HG03045 (cell line): ENCODE data around the gene GLRA3.
"Not testable (repeated sequence)": the region's sequence is repeated elsewhere in the genome, so short reads cannot be mapped to it uniquely, and the experiment has no call there.

Experiments
- ATAC-seq: cut with Tn5 transposase; IDR thresholded peaks from one replicate; pipeline ENCODE4 v1.9.1; 2021; ENCODE audit warnings: mild to moderate bottlenecking, moderate library complexity; ENCODE audit not compliant: unreplicated experiment

Gene GLRA3

DNA sequence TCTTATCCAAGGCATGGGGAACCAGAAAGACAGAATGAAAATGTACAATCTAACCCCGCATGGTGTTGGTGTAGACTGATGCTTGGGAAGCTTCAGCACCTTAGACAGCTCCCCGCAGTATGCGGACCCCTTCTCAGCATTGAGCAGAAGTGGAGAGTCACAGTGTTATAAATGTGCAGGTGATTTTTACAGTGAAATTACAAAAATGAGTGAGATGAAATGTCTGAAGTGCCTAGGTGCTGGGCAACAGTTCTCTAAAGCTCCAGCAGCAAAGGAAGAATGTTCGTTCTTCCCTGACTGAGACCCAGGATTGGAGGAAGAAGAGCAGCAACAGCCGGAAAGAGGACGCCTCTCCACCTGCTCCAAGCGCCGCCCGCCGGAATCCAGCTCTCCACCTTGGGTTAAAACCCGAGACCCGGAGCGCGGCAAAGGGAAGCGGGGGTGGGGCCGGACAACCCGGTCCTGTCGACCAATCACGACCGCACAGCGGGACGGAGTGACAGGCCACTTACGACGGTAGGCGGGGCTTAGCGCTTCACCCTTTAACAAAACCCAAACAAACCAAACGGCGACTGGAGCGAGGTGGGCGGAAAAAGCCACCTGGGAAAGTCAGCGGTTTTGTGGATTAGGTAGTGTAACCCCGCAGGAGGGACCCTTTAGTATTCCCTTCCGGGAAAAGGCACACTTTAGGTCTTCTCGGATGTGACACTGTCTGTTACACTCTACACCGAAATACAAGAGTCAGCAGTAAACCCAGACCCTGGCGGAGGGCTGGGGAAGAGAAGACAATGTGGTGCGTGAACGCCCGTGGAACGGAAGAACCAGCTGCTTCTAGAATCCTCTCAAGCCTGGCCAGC, at the start of gene GLRA3:
Gene GLRA3 (minus strand): TSS at position 403 of the 857 bp plus-strand sequence. CDS start 436 bp downstream, outside the sequence.
- peak; percentile 87 for ATAC-seq

DNA sequence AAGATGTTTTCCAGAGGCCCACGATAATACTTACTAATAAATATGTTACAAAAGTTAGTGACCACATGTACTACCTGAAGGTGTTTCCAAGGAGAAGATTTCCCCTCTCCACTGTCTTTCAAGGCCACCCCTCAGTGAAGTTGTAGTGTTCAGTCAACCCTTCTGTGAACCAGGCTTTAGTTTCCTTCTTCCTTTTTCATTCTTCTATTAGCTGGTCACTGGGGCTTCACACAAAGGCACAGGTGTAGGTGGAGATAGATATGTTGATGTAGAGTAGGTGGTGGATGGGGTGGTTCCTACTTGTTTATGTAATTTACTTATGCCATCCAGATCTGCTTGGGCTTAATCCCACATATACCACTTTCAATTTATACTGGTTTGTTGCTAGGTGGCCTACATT, 45.9 kb upstream of the GLRA3 start:
- no peak for ATAC-seq

DNA sequence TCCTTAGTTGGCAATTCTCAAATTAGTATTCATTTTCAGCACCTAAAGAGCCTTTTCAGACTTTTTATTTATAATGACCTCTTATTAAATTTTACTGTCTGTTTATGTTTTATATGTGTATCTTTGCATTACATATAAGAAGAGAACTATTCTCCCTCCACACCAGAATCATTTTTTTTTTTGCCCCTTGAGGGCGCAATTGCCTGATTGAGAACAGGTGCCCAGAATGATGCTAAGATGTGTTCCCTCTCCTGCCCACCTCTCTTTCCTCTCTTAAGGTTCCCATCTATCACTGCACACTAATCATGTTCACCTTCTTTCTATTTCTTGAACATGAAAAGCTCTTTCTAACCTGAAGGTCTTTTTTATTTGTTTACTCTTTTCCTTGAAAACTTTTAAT, 44.9 kb upstream of the GLRA3 start:
- ATAC-seq: no peak

DNA sequence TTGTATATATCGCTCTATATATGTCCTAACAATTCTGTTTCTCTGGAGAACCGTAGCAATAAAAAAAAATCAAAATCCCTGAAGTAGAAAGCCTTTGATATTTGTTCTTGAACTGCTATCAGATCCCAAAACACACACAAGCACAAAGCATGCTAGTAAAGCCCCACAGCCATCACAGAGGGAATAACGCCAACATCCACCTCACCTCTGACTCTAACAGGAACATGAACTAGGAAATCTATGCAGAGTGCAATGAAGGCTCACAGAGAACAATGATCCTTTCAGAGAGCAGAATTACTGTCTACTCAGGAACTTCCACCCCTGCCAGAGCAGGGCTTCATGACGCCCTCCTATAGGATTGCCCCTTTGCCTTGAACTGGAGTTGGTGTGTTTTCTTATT, 44.1 kb upstream of the GLRA3 start:
- ATAC-seq: not testable (repeated sequence)

DNA sequence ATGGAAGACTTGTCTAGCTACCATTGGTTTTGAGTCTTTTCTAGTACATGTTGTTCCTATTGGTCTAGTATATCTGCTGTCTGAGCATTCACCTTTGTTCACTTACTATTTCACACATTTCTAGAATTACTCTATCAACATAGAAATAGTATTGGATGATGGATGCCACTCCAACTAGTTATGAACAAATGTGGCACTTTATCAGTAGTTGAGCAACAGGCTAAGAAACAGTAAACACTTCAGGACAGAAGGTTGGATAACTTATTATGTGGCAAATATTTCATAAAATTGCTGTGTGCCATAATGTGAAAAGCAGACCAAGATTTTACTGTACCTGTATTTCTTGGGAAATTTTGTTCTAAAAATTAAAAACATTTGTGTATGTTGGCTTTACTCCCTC, 42.4 kb upstream of the GLRA3 start:
- no peak for ATAC-seq

DNA sequence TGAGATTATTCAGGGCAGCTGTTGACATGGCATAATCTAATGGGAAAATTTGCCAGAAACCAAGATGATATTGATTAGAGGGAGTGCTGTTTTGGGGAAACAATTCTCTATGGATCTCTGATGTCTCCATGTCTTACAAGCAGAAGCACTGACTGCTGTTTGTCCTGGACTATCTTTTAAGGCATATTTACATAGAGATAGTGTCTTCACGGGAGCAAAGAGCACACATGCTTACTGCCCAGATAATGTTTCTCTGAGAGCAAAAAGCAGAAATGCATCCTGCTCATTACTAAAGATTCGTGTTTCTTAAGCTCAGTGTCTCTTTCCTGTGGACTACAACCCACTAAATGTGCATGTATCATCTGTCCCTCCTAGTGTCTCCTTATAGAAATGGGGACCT, 41.3 kb upstream of the GLRA3 start:
- ATAC-seq: no peak

DNA sequence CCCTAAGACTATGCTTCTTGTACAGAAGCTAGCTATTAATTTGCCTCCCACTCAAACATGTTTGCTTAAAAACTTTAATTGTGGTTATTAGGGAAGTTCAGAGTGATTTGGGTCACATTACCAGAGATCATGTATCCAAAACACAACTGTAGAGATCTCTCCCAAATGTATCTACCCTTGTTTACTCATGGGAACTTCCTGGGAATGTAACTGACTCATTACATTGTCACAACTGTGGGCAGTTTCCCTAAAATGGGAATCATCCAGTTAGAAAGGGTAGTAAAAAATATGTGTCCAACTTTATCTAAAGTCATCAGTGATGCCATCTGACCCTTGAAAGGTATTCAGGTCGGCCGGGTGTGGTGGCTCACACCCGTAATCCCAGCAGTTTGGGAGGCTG, 40.3 kb upstream of the GLRA3 start:
- no peak for ATAC-seq

DNA sequence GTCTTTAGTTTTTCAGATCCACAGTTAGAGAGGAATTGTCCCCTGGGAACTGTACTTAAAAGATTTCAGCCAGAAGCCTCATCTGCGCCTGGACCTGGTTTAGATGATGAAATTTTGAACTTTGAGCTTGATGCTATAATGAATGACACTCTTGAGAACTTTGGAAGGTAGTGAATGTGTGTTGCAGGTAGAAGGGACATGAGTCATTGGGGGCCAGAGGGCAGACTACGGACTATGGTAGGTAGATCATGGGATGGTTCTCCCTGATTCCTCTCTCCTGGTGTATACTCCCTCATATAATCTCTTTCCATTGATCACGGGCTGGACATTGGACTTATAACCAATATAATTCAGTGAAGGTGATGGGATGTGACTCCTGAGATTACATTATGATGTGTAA, 38.9 kb upstream of the GLRA3 start:
- ATAC-seq: no peak

DNA sequence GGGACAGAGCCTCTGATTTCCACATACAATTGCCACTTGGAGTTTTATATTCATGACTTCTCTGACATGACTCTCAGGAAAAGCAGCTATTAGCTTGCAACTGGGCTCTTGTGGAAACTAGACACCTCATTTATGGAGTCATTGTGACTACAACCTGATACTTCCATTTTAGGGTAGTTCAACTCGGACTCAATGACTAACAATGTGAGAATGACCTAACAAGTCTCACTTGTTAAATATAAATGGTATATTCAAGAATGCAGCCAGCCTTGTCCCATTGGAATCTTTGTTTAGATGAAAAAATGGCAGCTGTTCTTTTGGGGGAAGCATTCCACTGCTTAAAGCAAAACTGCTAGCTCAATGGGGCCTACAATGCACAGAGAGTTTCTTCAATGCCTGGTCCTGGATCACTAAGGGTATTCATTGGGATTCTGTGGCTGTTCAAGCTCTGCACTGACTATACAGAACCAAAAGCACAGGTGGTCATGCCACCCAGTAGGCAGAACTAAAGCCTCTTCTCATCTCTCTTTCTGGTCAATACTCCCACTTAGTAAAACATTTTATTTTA, 36.5 kb upstream of the GLRA3 start:
- ATAC-seq: no peak

DNA sequence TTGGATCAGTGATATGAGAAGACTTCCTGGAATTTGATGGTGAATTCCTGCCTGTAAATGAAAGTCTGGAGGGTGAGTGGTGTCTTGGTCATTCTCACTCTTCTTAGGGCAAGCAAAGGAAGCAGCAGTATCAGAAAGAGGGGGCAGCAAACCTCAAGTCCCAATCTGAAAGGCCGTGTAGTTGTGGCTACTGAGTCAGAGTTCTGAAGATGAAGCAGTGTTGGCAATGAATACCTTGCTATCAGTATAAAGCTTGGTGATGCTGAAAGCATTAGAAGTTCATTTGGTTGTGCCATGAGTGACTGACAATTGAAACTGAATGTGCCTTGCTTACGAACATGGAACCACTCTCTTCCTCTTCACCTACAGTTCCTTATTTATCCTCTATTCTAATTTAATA, 35.0 kb upstream of the GLRA3 start:
- ATAC-seq: no peak

DNA sequence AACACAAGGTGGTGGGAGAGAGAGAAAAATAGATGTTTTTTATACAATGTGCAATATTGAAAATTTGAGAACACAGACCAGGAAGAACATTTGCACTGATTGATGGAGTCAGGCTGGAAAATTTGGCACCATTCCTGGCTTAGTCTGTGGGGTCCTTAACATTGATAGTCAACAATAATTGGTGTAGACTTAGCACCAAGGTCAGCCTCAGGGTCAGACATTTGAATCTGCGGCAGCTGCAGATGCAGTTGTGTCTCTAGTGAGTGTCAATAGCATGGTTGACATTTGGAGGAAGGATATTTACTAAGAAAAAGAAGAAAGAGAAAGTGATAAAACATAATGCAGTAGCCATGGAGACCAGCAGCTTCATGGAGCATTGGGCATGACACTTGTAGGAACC, 31.5 kb upstream of the GLRA3 start:
- no peak for ATAC-seq

DNA sequence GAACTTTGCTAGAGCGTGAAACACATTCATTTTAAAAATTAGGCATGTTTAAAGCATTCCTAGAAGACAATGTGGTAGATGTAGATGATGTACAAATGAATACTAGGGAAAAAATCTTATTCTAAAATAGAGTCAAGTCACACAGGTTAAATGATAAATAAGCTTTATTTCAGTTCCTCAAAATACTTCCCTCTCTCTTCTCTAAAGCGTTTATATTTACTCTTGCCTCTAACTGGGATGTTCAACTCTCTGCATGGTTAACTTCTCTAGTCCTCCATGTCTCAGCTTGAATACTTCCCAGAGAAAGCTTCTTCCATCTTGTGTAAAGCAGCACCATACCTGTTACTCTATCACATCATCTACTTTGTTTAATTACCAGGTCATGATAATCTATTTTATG, 30.9 kb upstream of the GLRA3 start:
- no peak for ATAC-seq

DNA sequence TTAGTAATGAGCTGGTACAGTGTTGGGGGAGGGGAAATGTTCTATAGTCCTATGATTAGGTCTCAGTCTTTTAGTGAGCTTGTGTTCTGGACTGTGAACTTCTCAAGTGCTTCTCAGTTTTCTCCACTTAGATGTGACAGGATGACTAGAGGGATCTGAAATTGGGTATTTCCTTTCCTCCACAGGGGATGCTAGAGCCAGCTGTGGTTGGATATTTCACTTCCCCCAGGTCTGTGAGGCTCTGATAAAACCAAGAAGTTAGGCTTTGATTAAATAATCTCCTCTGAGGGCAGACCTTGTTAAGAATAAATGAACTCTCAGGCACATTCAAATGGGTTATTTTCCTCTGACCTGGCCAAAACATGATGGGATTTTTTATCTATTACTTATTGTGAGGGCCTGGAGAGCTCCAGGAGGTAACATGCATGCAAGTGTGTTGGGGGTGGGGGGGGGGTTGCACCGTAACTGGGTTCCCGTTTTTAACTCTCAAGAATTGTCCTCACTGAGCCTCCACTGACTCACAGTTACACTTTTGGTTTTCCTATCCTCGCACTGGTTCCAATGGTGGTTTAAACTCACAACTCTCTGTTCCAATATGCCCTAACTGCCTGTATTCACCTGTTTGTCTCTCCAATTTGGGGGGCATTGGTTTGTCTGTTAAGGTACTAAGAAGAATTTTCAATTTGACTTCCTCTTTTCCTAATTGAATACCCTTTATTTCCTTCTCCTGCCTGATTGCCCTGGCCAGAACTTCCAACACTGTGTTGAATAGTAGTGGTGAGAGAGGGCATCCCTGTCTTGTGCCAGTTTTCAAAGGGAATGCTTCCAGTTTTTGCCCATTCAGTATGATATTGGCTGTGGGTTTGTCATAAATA, 28.1 kb upstream of the GLRA3 start:
- no peak for ATAC-seq

DNA sequence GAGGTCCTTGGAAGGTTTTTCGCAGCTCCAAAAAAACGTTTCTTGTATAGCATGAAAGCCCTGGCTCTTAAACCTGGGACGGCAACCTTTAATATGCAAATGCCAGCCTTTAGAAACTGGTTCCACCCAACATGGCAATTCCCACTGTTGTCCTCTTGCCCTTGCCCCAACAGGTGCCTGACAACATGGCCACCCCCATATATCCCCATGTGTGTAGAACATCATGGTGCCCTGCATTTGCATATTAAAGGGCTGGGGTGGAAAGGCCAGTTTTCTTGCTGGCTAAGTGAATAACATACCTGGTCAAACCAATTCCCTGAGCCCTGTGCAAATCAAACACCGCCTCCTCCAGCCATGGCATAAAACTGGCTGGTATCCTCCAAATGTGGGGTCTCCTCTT, 26.0 kb upstream of the GLRA3 start:
- ATAC-seq: no peak

DNA sequence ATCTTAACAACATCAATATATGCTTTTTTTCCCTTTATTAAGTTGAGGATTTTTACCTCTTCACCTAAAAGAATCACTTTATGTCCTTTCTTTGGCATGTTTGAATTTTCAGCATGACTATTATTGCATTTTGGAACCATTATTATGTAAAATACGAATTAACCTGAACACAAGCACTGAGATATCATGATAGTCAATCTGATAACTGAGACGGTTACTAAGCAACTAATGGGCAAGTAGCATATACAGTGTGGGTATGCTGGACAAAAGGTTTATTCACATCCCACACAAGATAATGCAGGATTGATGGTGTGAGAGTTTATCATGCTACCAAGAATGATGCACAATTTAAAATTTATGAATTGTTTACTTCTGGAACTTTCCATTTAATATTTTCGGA, 24.6 kb upstream of the GLRA3 start:
- no peak for ATAC-seq

DNA sequence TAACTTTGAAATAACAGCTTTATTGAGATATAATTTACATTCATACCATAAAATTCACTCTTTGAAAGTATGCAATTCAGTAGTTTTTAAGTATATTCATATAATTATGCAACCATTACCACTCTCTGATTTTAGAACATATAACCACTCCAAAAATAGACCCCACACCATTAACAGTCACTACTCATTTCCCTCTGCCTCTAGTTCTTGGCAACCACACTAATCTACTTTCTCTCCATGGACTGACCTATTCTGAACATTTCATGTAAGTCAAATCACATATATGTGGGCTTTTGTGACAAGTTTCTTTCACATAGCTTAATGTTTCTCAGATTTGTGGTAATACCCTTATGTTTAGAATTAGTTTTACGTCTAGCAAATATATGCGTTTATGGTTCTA, 19.5 kb upstream of the GLRA3 start:
- no peak for ATAC-seq

DNA sequence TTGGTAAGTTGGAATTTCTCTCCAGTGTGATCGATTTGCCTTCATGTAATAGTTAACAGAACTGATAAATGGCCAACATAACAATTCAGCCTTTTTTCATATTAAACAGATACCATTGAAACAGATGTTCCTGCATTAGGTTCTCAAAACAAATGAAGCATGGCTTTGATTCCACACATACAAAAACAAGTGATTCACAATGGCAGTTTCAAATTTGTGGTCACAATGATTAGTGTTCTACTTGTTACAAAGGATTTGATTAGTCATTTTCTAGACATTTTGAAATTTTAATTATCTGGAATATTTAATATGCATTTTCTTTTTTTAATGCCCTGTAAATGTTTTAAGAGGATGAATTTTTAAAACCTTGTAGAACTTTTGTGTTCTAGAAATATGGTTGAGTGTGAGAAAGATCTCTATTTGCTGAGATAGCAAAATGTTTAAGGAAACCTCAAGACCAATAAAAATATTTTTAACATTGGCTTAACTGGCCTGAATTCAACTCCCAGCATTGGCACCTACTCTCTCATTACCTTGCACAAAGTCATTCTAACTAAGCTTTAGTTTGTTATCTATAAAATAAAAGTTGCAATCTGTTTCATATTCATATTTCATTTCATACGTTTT, 18.9 kb upstream of the GLRA3 start:
- no peak for ATAC-seq

DNA sequence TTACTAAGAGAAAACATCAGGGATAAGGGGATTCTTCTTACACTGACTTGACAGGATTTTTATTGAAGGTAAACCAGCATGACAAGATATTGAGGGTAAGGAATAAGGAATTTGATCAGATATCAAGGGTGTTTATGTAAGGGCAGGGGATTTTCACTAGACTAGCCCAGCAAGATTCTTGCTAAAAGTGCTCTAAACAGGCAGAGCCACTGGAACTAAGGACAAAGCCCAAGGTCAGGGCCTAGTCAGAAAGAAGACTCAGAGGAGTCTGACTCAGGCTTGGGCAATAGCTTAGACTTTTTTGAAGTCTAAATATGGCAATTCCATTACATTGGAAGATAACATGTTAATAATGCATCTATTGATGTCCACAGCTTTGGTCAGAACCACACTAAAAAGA, 6.5 kb upstream of the GLRA3 start:
- ATAC-seq: no peak

DNA sequence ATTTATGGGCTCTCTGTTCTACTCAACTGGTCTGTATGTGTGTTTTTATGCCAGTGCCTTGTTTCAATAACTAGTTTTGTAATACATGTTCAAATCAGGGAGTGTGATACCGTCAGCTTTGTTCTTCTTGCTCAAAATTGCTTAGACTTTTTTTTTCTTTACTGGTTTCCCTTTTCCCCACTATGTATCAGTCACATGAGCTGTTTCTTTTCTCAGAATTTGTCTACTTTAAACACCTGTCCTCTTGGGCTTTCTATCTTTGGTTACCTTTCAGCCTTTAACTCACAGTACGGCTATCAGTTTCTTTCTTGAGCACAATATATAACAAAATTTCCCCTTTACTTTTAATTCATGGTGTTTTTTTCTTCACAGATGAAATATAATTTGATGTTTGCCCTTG, 5.4 kb upstream of the GLRA3 start:
- no peak for ATAC-seq

DNA sequence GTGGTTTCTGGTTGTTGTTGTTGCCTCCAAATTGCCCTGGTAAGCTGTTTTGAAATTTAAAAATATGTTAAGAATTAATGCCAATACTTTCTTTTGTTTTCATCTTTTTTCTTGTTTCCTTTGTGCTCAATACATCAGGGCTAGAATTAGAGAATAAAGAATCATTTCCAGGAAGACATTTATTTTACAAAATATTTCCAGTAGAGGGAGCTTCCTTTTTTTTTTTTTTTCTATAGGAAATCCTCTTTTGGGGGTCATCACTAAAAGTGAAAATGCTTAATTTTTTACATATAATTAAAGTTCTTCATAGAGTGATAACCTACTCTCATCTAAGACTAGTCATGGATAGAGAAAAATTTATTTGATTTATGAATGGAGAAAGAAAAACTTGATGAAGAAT, 2.4 kb downstream of the GLRA3 start:
- ATAC-seq: no peak

DNA sequence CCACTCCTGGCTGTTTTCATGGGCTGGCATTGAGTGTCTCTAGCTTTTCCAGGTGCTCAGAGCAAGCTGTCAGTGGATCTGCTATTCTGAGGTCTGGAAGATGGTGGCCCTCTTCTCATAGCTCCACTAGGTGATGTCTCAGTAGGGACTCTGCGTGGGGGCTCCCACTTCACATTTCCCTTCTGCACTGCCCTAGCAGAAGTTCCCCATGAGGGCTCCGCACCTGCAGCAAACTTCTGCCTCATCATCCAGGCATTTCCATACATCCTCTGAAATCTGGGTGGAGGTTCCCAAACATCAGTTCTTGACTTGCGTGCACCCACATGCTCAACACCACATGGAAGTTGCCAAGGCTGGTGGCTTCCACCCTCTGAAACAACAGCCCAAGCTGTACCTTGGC, 13.8 kb downstream of the GLRA3 start:
- ATAC-seq: no peak
